GM19193 (cell line): ENCODE measurements around the gene FNIP2.

Source experiments
- POLR2A ChIP-seq: IDR thresholded peaks from 4 replicates; pipeline ENCODE4 v1.6.1; 2011; ENCODE audit not compliant: insufficient read depth, insufficient read length; ENCODE audit errors: extremely low read depth

FNIP2 gene

GRCh38 chr4:158835226-158836001 lies 66.6 kb downstream of the FNIP2 start:
- TF ChIP-seq POLR2A: no peak

DNA sequence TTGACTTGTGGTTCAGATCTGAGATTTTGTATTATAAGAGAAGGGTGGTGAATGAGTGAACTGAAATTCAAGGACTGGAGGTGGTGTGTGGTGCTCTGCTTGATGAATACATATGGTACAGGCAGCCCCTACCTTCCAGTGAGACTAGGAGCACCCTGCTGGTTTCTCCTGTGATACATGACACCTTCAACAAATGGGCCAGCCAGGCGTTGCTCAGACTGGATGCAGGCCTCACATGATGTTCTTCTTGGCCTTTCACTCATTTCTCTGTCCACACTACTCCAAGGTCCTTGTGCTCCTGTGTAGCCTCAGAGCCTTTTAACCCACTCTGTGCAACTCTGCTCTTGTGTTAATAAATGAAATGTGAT lies 67.2 kb downstream of the FNIP2 start:
- no peak for TF ChIP-seq POLR2A

- no peak for TF ChIP-seq POLR2A
These were observed 68.1 kb downstream of the FNIP2 start for GRCh38 chr4:158836828-158837449.

GRCh38 chr4:158837527-158838141 lies 68.8 kb downstream of the FNIP2 start:
- no peak for TF ChIP-seq POLR2A

- TF ChIP-seq POLR2A: no peak
These were observed 71.3 kb downstream of the FNIP2 start for GRCh38 chr4:158840131-158840530.

DNA sequence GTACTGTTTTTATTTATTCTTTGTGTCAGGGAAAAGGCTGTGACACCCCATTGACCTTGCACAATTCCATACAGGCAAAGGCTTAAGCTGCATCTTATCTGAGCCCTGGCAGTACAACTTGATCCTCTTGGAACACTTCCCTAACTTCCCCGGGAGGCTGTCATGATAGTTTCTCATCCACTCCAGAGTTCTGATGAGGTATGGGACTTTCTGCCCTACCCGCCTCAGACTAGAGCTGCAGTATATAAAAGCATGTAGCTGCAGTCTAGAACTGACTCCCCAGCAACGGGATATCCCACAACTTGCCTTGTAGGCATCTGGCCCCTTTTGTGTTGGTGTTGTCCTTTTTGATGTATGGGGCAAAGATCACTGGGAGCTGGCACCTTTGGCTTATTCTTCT lies 72.7 kb downstream of the FNIP2 start:
- TF ChIP-seq POLR2A: no peak

DNA sequence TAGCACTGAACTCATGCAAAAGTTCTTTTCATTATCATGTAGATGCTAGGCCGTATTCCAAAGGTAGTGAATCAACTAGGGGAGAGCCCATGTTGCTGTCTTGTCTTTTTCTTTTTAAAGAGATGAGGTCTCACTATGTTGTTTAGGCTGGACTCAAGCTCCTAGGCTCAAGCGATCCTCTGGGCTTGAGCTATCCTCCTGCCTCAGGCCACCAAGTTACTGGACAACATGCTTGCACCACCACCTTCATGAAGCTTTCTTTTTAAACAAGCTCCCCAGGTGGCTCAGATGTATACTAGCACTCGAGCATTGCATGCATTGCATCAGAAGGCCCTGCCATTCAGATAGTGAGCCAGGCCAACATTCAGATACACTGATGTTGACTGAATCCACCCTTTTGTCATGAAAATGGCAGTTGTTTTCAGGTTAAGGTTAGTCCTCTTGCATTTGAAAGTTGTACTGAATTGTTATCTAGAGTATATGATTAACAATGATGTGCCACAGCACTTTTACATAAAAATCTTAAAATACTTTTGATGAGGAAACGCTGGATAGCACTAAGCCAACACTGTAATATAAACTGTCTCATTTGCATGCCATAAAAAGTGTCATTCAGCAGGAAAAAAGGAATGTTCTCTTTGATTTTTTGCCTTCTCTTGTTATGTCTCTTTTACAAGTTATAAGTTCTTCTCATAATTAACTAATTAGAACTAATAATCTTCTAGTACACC lies 76.7 kb downstream of the FNIP2 start:
- no peak for TF ChIP-seq POLR2A

DNA sequence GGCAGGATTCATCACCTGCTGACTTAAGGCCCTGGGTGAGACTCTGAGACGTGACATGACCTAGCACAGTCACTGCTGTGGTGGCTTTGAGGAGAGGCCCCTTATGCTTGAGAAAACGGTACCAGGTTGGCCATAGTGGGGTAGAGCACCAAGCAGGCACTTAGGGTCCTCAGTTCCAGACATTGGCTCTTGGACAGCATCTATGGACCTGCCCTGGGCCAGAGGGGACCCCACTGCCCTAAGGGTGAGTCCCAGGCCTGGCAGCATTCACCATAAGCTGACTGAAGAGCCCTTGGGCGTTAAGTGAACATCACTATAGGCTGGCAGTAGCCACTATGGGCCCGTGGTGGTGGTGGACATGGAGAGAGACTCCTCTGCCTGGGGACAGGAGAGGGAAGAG lies 78.7 kb downstream of the FNIP2 start:
- no peak for TF ChIP-seq POLR2A

- no peak for TF ChIP-seq POLR2A
These were observed 80.9 kb downstream of the FNIP2 start for GRCh38 chr4:158849681-158850080.

GRCh38 chr4:158850371-158850770 lies 81.5 kb downstream of the FNIP2 start:
- no peak for TF ChIP-seq POLR2A

- TF ChIP-seq POLR2A: no peak
These were observed 82.2 kb downstream of the FNIP2 start for GRCh38 chr4:158850800-158851644.

DNA sequence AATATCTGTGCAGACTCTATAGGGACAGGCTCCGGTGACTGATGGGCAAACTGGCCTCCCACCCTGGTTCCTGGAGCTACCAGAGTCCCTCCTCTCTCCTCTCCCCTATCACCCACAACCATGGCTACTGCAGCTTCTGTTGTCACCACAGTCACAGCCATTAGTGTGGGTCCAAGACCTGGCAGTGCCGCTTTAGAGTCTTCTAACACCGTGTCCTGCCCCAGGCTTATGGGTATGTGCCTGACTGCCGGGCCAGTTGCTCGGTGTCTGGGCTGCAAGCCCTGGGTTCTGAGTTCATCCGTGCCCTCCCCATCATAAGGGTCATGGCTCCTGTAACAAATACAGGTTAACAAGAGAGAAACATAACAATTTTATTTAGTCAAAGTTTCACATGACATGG lies 85.4 kb downstream of the FNIP2 start:
- no peak for TF ChIP-seq POLR2A

GRCh38 chr4:158856852-158857251 lies 88.0 kb downstream of the FNIP2 start:
- TF ChIP-seq POLR2A: no peak

GRCh38 chr4:158857951-158858350 lies 89.1 kb downstream of the FNIP2 start:
- TF ChIP-seq POLR2A: no peak
